Endothelial cell of umbilical vein (primary cell): ENCODE measurements around the gene MICALL1. TPM values are rescaled to one million over a fixed set of nuclear protein-coding genes. Genes with fewer than 3 reads are reported as not detected.
A peak's percentile ranks its signal among the peaks of the same experiment; 100 is the strongest.
"Not testable (repeated sequence)": the region's sequence is repeated elsewhere in the genome, so short reads cannot be mapped to it uniquely, and the experiment has no call there.

Experiments used
- BruUV-seq: library from RNA; stranded (reverse); fragments of 400-500 nt; replicated peaks from 2 replicates; lab custom pipeline; 2021; lab: Mats Ljungman, UMichigan
- CTCF ChIA-PET: fragments of 300-600, 350-600 bp; sonication (Branson Sonifier 250); formaldehyde crosslinking; loops from one replicate; lab custom pipeline; 2021; ENCODE audit warnings: antibody characterized with exemption, inconsistent platforms; lab: Charles Lee
- POLR2A ChIA-PET: fragments of 300-600, 350-600 bp; sonication (Branson Sonifier 250); formaldehyde crosslinking; loops from one replicate; lab custom pipeline; 2021; ENCODE audit warnings: antibody characterized with exemption, inconsistent platforms; lab: Charles Lee
- DNase-seq: peaks from one replicate; pipeline ENCODE4 v3.0.0-alpha.2; 2011; ENCODE audit warnings: low read depth, low spot score
- FAIRE-seq: peaks from 2 replicates; lab custom pipeline; 2011; peaks lifted over from hg19 to GRCh38; lab: Jason Lieb, UNC
- H2AFZ ChIP-seq: 2 replicates; pipeline ENCODE4 v1.6.0; 2012; ENCODE audit warnings: low read depth, low read length, control low read depth, inconsistent platforms
- H3K27ac ChIP-seq: 2 replicates; pipeline ENCODE4 v1.5.1; 2011; ENCODE audit warnings: low read depth, mild to moderate bottlenecking, control low read depth, low read length, moderate library complexity; ENCODE audit not compliant: insufficient read depth
- H3K27me3 ChIP-seq, 2 experiments: 2 replicates each; pipeline versions ENCODE4 v1.6.0 to v1.6.1; 2011; ENCODE audit warnings: low read length in 2 of 2, mixed read lengths in 1 of 2; ENCODE audit not compliant: control insufficient read depth in 2 of 2, insufficient read depth in 2 of 2
- H3K36me3 ChIP-seq, 2 experiments: 2 replicates in 1 of 2; 3 replicates in 1 of 2; pipeline ENCODE4 v1.5.1; 2011; ENCODE audit warnings: low read length in 2 of 2, mild to moderate bottlenecking in 1 of 2, moderate library complexity in 1 of 2; ENCODE audit not compliant: control insufficient read depth in 2 of 2, insufficient read depth in 2 of 2; ENCODE audit errors: extremely low read depth in 1 of 2
- H3K4me1 ChIP-seq: 3 replicates; pipeline ENCODE4 v1.5.1; 2011; ENCODE audit warnings: mild to moderate bottlenecking, low read length; ENCODE audit not compliant: control insufficient read depth, insufficient read depth; ENCODE audit errors: extremely low read depth
- H3K4me2 ChIP-seq: 2 replicates; pipeline ENCODE4 v1.6.1; 2011; ENCODE audit warnings: low read length, control low read depth, mixed read lengths; ENCODE audit not compliant: insufficient read depth
- H3K4me3 ChIP-seq, 3 experiments: fragments of 200-600 bp in 1 of 3; sonication (generic), shearing (Covaris generic) in 1 of 3; replicated peaks in 1 of 3; 2 replicates each; pipeline ENCODE4 v1.5.1; 2011 to 2016; ENCODE audit warnings: control low read depth in 3 of 3, low read length in 3 of 3, mild to moderate bottlenecking in 2 of 3, inconsistent platforms in 1 of 3, low read depth in 1 of 3, moderate library complexity in 1 of 3; ENCODE audit not compliant: insufficient read depth in 1 of 3
- H3K79me2 ChIP-seq: 2 replicates; pipeline ENCODE4 v1.6.0; 2012; ENCODE audit warnings: low read length, inconsistent platforms; ENCODE audit not compliant: control insufficient read depth, insufficient read depth
- H3K9ac ChIP-seq: replicated peaks from 2 replicates; pipeline ENCODE3; 2011; ENCODE audit warnings: low read length, control low read depth; ENCODE audit not compliant: insufficient read depth; ENCODE audit errors: extremely low read depth
- H3K9me1 ChIP-seq: replicated peaks from 3 replicates; pipeline ENCODE4 v1.6.0; 2011; ENCODE audit warnings: mild to moderate bottlenecking, low read length; ENCODE audit not compliant: control insufficient read depth, insufficient read depth; ENCODE audit errors: extremely low read depth
- H3K9me3 ChIP-seq: replicated peaks from 2 replicates; pipeline ENCODE4 v1.5.1; 2012; ENCODE audit warnings: low read length, inconsistent platforms; ENCODE audit not compliant: control insufficient read depth, insufficient read depth
- H4K20me1 ChIP-seq: replicated peaks from 2 replicates; pipeline ENCODE3; 2011; ENCODE audit warnings: mild to moderate bottlenecking, low read length; ENCODE audit not compliant: control insufficient read depth, insufficient read depth; ENCODE audit errors: extremely low read depth
- CTCF ChIP-seq, 2 donors: IDR thresholded peaks; 1 replicate in 1 of 2; 2 replicates in 1 of 2; pipeline ENCODE4 v1.5.1; 2011; ENCODE audit warnings: low read length in 2 of 2, mild to moderate bottlenecking in 2 of 2, moderate library complexity in 2 of 2, control low read depth in 1 of 2, inconsistent platforms in 1 of 2, low read depth in 1 of 2; ENCODE audit not compliant: insufficient read depth in 1 of 2; ENCODE audit errors: extremely low read depth in 1 of 2
- EZH2 ChIP-seq: IDR thresholded peaks from 2 replicates; pipeline ENCODE4 v1.6.1; 2012; ENCODE audit warnings: borderline replicate concordance, low read depth, mild to moderate bottlenecking, moderate library complexity, low read length, inconsistent platforms; ENCODE audit not compliant: severe bottlenecking
- FOS ChIP-seq: IDR thresholded peaks from 2 replicates; pipeline ENCODE4 v1.6.1; 2011; ENCODE audit warnings: mild to moderate bottlenecking, low read length, moderate library complexity, borderline replicate concordance; ENCODE audit not compliant: insufficient read depth
- GATA2 ChIP-seq: IDR thresholded peaks from 2 replicates; pipeline ENCODE4 v1.7.0; 2011; ENCODE audit warnings: low read depth, mild to moderate bottlenecking, moderate library complexity, mixed read lengths, low read length; ENCODE audit not compliant: insufficient read length, insufficient read depth
- MAX ChIP-seq: IDR thresholded peaks from 2 replicates; pipeline ENCODE4 v1.6.1; 2011; ENCODE audit not compliant: insufficient read depth, insufficient read length
- MYC ChIP-seq: IDR thresholded peaks from one replicate; pipeline ENCODE4 v1.6.1; 2011; ENCODE audit warnings: mild to moderate bottlenecking, low read depth, low read length
- dilution Hi-C: fragments of 300-500 bp; cut with MboI; formaldehyde crosslinking; loops from one replicate; pipeline ENCODE4 v1.15.0; 2019; ENCODE audit warnings: low sequenced_read_pairs; ENCODE audit not compliant: extremely low pct_ligation_motif_present
- intact Hi-C: fragments of 100-400 bp; cut with micrococcal nuclease; formaldehyde crosslinking; loops from one replicate; pipeline ENCODE4 v1.10.0; 2022
- polyA plus RNA-seq, 4 experiments: library from polyadenylated mRNA; depleted of rRNA in 3 of 4; stranded (reverse) in 3 of 4; unstranded in 1 of 4; fragments of >200 nt; gene quantifications; 2 replicates each; pipeline versions ENCODE4 v1.2.1 to v1.2.3, GENCODE V29; 2011 to 2012; ENCODE audit warnings: missing spikeins in 1 of 4
- total RNA-seq: library from RNA; stranded (reverse); gene quantifications from 2 replicates; pipeline ENCODE4 v1.2.3, GENCODE V29; 2021

Gene MICALL1
- total and polyA plus RNA-seq, 2 donors (not counting 3 experiments of a cell fraction or from before 2014, with no cell fraction given), result 23.9 to 66.9 TPM

- Histone ChIP-seq H3K27me3 (no peaks in the 10 kb centered on the region), H3K9me3 (no peaks in the 10 kb centered on the region), H4K20me1 (no peaks in the 10 kb centered on the region), H3K4me1 (peaks cover 14% of the 10 kb centered on the region), H3K36me3 (peaks cover 7 to 18% of the 10 kb centered on the region in 2 experiments), H2AFZ (no peak overlapping the region), H3K9ac (peak overlapping the region; percentile 77), H3K9me1 (no peaks in the 10 kb centered on the region), H3K79me2 (peaks cover 15% of the 10 kb centered on the region), H3K4me3 (peak overlapping the region in 1 of 3 experiments; percentile 54), H3K4me2 (peak overlapping the region; percentile 69), H3K27ac (no peak overlapping the region)
- ChIA-PET CTCF (interaction anchor here (0.7 to 2.4 kb wide), 6 partner anchors 8 to 68 kb away, joined by 3 to 10 read pairs (median 4); no protein-coding TSS in a partner anchor), POLR2A (interaction anchor here (0.6 to 0.7 kb wide), 3 partner anchors 18 to 735 kb away, joined by 3 to 4 read pairs (median 3); no protein-coding TSS in a partner anchor)
- dilution Hi-C loops (no loop called here), intact Hi-C loops (loop anchor here (5.0 kb wide), 2 partner anchors 47 to 137 kb away; partner anchors contain the start of gene MICALL1)
- DNase-seq (no peak), FAIRE-seq (no peak)
- no peak for TF ChIP-seq FOS
- TF ChIP-seq CTCF (IDR thresholded peaks at IDR 0.05; ENCODE audit: extremely low read depth in 1 of 2, insufficient read depth in 1 of 2, low read depth in 1 of 2, low read length in 2 of 2), result no peak
- TF ChIP-seq GATA2, result no peak
- TF ChIP-seq MYC, result no peak
- no peak for TF ChIP-seq EZH2
- TF ChIP-seq MAX, result no peak
- BruUV-seq, result no TSS peak
Measured at GRCh38 chr22:37954686-37955085, 48.6 kb downstream of the MICALL1 start.

DNA sequence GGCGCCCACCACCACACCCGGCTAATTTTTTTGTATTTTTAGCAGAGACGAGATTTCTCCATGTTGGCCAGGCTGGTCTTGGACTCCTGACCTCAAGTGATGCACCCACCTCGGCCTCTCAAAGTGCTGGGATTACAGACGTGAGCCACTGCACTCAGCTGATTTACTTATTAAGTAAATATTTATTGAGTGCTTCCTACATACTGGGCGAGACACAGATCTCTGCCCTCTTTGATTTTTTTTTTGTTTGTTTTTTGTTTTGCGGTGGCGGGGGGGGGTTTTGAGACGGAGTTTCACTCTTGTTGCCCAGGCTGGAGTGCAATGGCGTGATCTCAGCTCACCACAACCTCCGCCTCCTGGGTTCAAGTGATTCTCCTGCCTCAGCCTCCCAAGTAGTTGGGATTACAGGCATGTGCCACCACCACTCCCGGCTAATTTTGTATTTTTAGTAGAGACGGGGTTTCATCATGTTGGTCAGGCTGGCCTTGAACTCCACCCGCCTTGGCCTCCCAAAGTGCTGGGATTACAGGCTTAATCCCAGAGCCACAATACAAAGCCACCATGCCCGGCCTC is 49.8 kb downstream of the MICALL1 start:
- H3K9ac ChIP-seq, DNase-seq, dilution Hi-C loops, H3K4me2 ChIP-seq, H3K27ac ChIP-seq, FAIRE-seq, POLR2A ChIA-PET, H3K27me3 ChIP-seq, H3K9me3 ChIP-seq, BruUV-seq, H3K4me3 ChIP-seq, H2AFZ ChIP-seq, H4K20me1 ChIP-seq, intact Hi-C loops, H3K9me1 ChIP-seq: not testable (repeated sequence)
- peaks cover 15% of the 10 kb centered on the region for H3K79me2 ChIP-seq
- H3K36me3 ChIP-seq, result peaks cover 7 to 20% of the 10 kb centered on the region in 2 experiments
- CTCF ChIA-PET, result interaction anchor here (2.2 to 2.4 kb wide), 2 partner anchors 9 to 15 kb away, joined by 4 to 10 read pairs; no protein-coding TSS in a partner anchor
- peaks cover 14% of the 10 kb centered on the region for H3K4me1 ChIP-seq
